ENCODE results near the gene BCL7C.
"Not testable (repeated sequence)": the region's sequence is repeated elsewhere in the genome, so short reads cannot be mapped to it uniquely, and the experiment has no call there.

The BCL7C gene

GRCh38 chr16:30893744-30894539 is at the start of gene BCL7C:
BCL7C (minus strand) TSS chr16:30894077; CDS start chr16:30893944, 133 bp downstream.
- H3K4me3 ChIP-seq (ENCODE audit: low read length): peak within 1 kb of the TSS; percentile 70
- H3K36me3 ChIP-seq (ENCODE audit: control insufficient read depth, insufficient read depth, low read length): peaks cover 6% of the 10 kb centered on the region
- H3K9ac ChIP-seq (ENCODE audit: low read length): peak within 1 kb of the TSS; percentile 73
- peak within 1 kb of the TSS; percentile 93 for H3K27ac ChIP-seq (ENCODE audit: low read depth, low read length)
- H3K4me1 ChIP-seq (ENCODE audit: control insufficient read depth, insufficient read depth, low read length): peaks cover 27% of the 10 kb centered on the region
- no peaks in the 10 kb centered on the region for H3K27me3 ChIP-seq (ENCODE audit: control insufficient read depth, insufficient read depth, low read length)

GRCh38 chr16:30942426-30942806 is 48.5 kb upstream of the BCL7C start:
- H3K27me3 ChIP-seq (ENCODE audit: control insufficient read depth, insufficient read depth, low read length): no peaks in the 10 kb centered on the region
- no peak overlapping the region for H3K27ac ChIP-seq (ENCODE audit: low read depth, low read length)
- H3K36me3 ChIP-seq (ENCODE audit: control insufficient read depth, insufficient read depth, low read length): peaks cover 6% of the 10 kb centered on the region
- H3K4me3 ChIP-seq (ENCODE audit: low read length): peak overlapping the region; percentile 40
- no peak overlapping the region for H3K9ac ChIP-seq (ENCODE audit: low read length)
- peaks cover 3% of the 10 kb centered on the region for H3K4me1 ChIP-seq (ENCODE audit: control insufficient read depth, insufficient read depth, low read length)

GRCh38 chr16:30941600-30942425 is 47.9 kb upstream of the BCL7C start:
- Histone ChIP-seq H3K9ac (ENCODE audit: low read length) (no peak overlapping the region), H3K27ac (ENCODE audit: low read depth, low read length) (no peak overlapping the region), H3K4me1 (ENCODE audit: control insufficient read depth, insufficient read depth, low read length) (peaks cover 3% of the 10 kb centered on the region), H3K4me3 (ENCODE audit: low read length) (peak overlapping the region; percentile 40), H3K36me3 (ENCODE audit: control insufficient read depth, insufficient read depth, low read length) (peaks cover 5% of the 10 kb centered on the region), H3K27me3 (ENCODE audit: control insufficient read depth, insufficient read depth, low read length) (no peaks in the 10 kb centered on the region)

- H3K27me3 ChIP-seq (ENCODE audit: control insufficient read depth, insufficient read depth, low read length); H3K9ac ChIP-seq (ENCODE audit: low read length); H3K36me3 ChIP-seq (ENCODE audit: control insufficient read depth, insufficient read depth, low read length); H3K4me3 ChIP-seq (ENCODE audit: low read length); H3K27ac ChIP-seq (ENCODE audit: low read depth, low read length); H3K4me1 ChIP-seq (ENCODE audit: control insufficient read depth, insufficient read depth, low read length): not testable (repeated sequence)
Measured at GRCh38 chr16:30939571-30939970, 45.7 kb upstream of the BCL7C start.

GRCh38 chr16:30937692-30938091 is 43.8 kb upstream of the BCL7C start:
- Histone ChIP-seq H3K27ac (ENCODE audit: low read depth, low read length) (no peak overlapping the region), H3K27me3 (ENCODE audit: control insufficient read depth, insufficient read depth, low read length) (no peaks in the 10 kb centered on the region), H3K9ac (ENCODE audit: low read length) (no peak overlapping the region), H3K4me1 (ENCODE audit: control insufficient read depth, insufficient read depth, low read length) (peaks cover 3% of the 10 kb centered on the region), H3K4me3 (ENCODE audit: low read length) (no peak overlapping the region), H3K36me3 (ENCODE audit: control insufficient read depth, insufficient read depth, low read length) (no peaks in the 10 kb centered on the region)

GRCh38 chr16:30934827-30935557 is 41.1 kb upstream of the BCL7C start:
- Histone ChIP-seq H3K27me3 (ENCODE audit: control insufficient read depth, insufficient read depth, low read length) (no peaks in the 10 kb centered on the region), H3K36me3 (ENCODE audit: control insufficient read depth, insufficient read depth, low read length) (peaks cover 10% of the 10 kb centered on the region), H3K4me3 (ENCODE audit: low read length) (no peak overlapping the region), H3K9ac (ENCODE audit: low read length) (no peak overlapping the region), H3K27ac (ENCODE audit: low read depth, low read length) (no peak overlapping the region), H3K4me1 (ENCODE audit: control insufficient read depth, insufficient read depth, low read length) (no peaks in the 10 kb centered on the region)

- Histone ChIP-seq H3K9ac (ENCODE audit: low read length) (no peak overlapping the region), H3K4me1 (ENCODE audit: control insufficient read depth, insufficient read depth, low read length) (no peaks in the 10 kb centered on the region), H3K36me3 (ENCODE audit: control insufficient read depth, insufficient read depth, low read length) (peaks cover 10% of the 10 kb centered on the region), H3K27me3 (ENCODE audit: control insufficient read depth, insufficient read depth, low read length) (no peaks in the 10 kb centered on the region), H3K27ac (ENCODE audit: low read depth, low read length) (no peak overlapping the region), H3K4me3 (ENCODE audit: low read length) (no peak overlapping the region)
Measured at GRCh38 chr16:30931068-30931650, 37.3 kb upstream of the BCL7C start.

GRCh38 chr16:30930160-30930571 is 36.3 kb upstream of the BCL7C start:
- Histone ChIP-seq H3K4me3 (ENCODE audit: low read length) (no peak overlapping the region), H3K36me3 (ENCODE audit: control insufficient read depth, insufficient read depth, low read length) (peaks cover 10% of the 10 kb centered on the region), H3K27ac (ENCODE audit: low read depth, low read length) (no peak overlapping the region), H3K9ac (ENCODE audit: low read length) (no peak overlapping the region), H3K27me3 (ENCODE audit: control insufficient read depth, insufficient read depth, low read length) (no peaks in the 10 kb centered on the region), H3K4me1 (ENCODE audit: control insufficient read depth, insufficient read depth, low read length) (no peaks in the 10 kb centered on the region)

- H3K9ac ChIP-seq (ENCODE audit: low read length): no peak overlapping the region
- H3K4me3 ChIP-seq (ENCODE audit: low read length): no peak overlapping the region
- peaks cover 5% of the 10 kb centered on the region for H3K4me1 ChIP-seq (ENCODE audit: control insufficient read depth, insufficient read depth, low read length)
- no peaks in the 10 kb centered on the region for H3K27me3 ChIP-seq (ENCODE audit: control insufficient read depth, insufficient read depth, low read length)
- no peak overlapping the region for H3K27ac ChIP-seq (ENCODE audit: low read depth, low read length)
- peaks cover 10% of the 10 kb centered on the region for H3K36me3 ChIP-seq (ENCODE audit: control insufficient read depth, insufficient read depth, low read length)
Measured at GRCh38 chr16:30929167-30929566, 35.3 kb upstream of the BCL7C start.

- Histone ChIP-seq H3K27ac (ENCODE audit: low read depth, low read length) (no peak overlapping the region), H3K4me1 (ENCODE audit: control insufficient read depth, insufficient read depth, low read length) (peaks cover 5% of the 10 kb centered on the region), H3K27me3 (ENCODE audit: control insufficient read depth, insufficient read depth, low read length) (no peaks in the 10 kb centered on the region), H3K9ac (ENCODE audit: low read length) (no peak overlapping the region), H3K4me3 (ENCODE audit: low read length) (no peak overlapping the region), H3K36me3 (ENCODE audit: control insufficient read depth, insufficient read depth, low read length) (peaks cover 10% of the 10 kb centered on the region)
Measured at GRCh38 chr16:30928390-30928789, 34.5 kb upstream of the BCL7C start.

- Histone ChIP-seq H3K4me1 (ENCODE audit: control insufficient read depth, insufficient read depth, low read length) (peaks cover 5% of the 10 kb centered on the region), H3K27me3 (ENCODE audit: control insufficient read depth, insufficient read depth, low read length) (no peaks in the 10 kb centered on the region), H3K27ac (ENCODE audit: low read depth, low read length) (no peak overlapping the region), H3K9ac (ENCODE audit: low read length) (no peak overlapping the region), H3K36me3 (ENCODE audit: control insufficient read depth, insufficient read depth, low read length) (peaks cover 10% of the 10 kb centered on the region), H3K4me3 (ENCODE audit: low read length) (no peak overlapping the region)
Measured at GRCh38 chr16:30927789-30928378, 34.0 kb upstream of the BCL7C start.

All from rectal smooth muscle tissue (tissue), 1 donor.